CD4-positive, alpha-beta memory T cell (primary cell): ENCODE measurements around the gene MMP10. TPM values are rescaled to one million over a fixed set of nuclear protein-coding genes. Genes with fewer than 3 reads are reported as not detected.

Experiments used
- CTCF ChIA-PET: fragments of 350-600 bp; sonication (Branson Sonifier 250); formaldehyde crosslinking; loops from one replicate; lab custom pipeline; 2021; ENCODE audit warnings: inconsistent platforms; ENCODE audit not compliant: partially characterized antibody; lab: Charles Lee
- POLR2A ChIA-PET: fragments of 350-600 bp; sonication (Branson Sonifier 250); formaldehyde crosslinking; loops from one replicate; lab custom pipeline; 2021; ENCODE audit not compliant: partially characterized antibody; lab: Charles Lee
- DNase-seq, 5 donors: peaks; one replicate each; pipeline versions ENCODE4 v3.0.0 to v3.0.0-alpha.2; 2020 to 2022; ENCODE audit warnings: mixed read lengths in 1 of 5
- H3K27ac ChIP-seq: one replicate; pipeline ENCODE4 v1.7.0; 2013; ENCODE audit warnings: low read depth, low read length
- H3K27me3 ChIP-seq: 2 replicates; pipeline ENCODE4 v1.7.0; 2013; ENCODE audit warnings: mild to moderate bottlenecking, low read length, moderate library complexity; ENCODE audit not compliant: insufficient read depth
- H3K36me3 ChIP-seq: 2 replicates; pipeline ENCODE4 v1.7.0; 2013; ENCODE audit warnings: mild to moderate bottlenecking, low read length, moderate library complexity; ENCODE audit not compliant: insufficient read depth
- H3K4me1 ChIP-seq: 2 replicates; pipeline ENCODE4 v1.7.0; 2013; ENCODE audit warnings: mild to moderate bottlenecking, low read length, moderate library complexity; ENCODE audit not compliant: insufficient read depth
- H3K4me3 ChIP-seq, 2 donors: one replicate each; pipeline ENCODE4 v1.7.0; 2013; ENCODE audit warnings: low read length in 2 of 2, mild to moderate bottlenecking in 1 of 2
- H3K9me3 ChIP-seq, 2 donors: one replicate each; pipeline ENCODE4 v1.7.0; 2013; ENCODE audit warnings: low read length in 2 of 2, control low read depth in 1 of 2; ENCODE audit not compliant: control insufficient read depth in 1 of 2
- H3K27ac Mint-ChIP-seq, 7 donors: one replicate each; pipeline ENCODE4 v1.8.0; 2020 to 2021; ENCODE audit warnings: mixed read lengths in 7 of 7, mild to moderate bottlenecking in 6 of 7, inconsistent platforms in 3 of 7, moderate library complexity in 3 of 7
- H3K27me3 Mint-ChIP-seq, 2 donors: one replicate each; pipeline ENCODE4 v1.8.0; 2020 to 2021; ENCODE audit warnings: mixed read lengths in 2 of 2
- H3K36me3 Mint-ChIP-seq, 2 donors: one replicate each; pipeline ENCODE4 v1.8.0; 2020 to 2021; ENCODE audit warnings: mixed read lengths in 2 of 2, inconsistent platforms in 1 of 2, mild to moderate bottlenecking in 1 of 2
- H3K4me1 Mint-ChIP-seq, 4 donors: one replicate each; pipeline ENCODE4 v1.8.0; 2020 to 2021; ENCODE audit warnings: mixed read lengths in 4 of 4, mild to moderate bottlenecking in 1 of 4
- H3K4me3 Mint-ChIP-seq, 8 donors: one replicate each; pipeline ENCODE4 v1.8.0; 2020 to 2021; ENCODE audit warnings: mixed read lengths in 8 of 8, mild to moderate bottlenecking in 7 of 8, moderate library complexity in 6 of 8, inconsistent platforms in 3 of 8
- H3K9me3 Mint-ChIP-seq, 8 donors: one replicate each; pipeline ENCODE4 v1.8.0; 2020 to 2021; ENCODE audit warnings: mixed read lengths in 8 of 8, mild to moderate bottlenecking in 5 of 8, inconsistent platforms in 3 of 8, moderate library complexity in 1 of 8
- intact Hi-C: fragments of 100-400 bp; cut with micrococcal nuclease; formaldehyde crosslinking; loops from one replicate; pipeline ENCODE4 v1.15.1; 2023
- polyA plus RNA-seq, 2 donors: library from polyadenylated mRNA; unstranded; fragments of 300-500 nt; fragmentation: Illumina TruSeq; gene quantifications; one replicate each; pipeline ENCODE4 v1.2.3, GENCODE V29; 2021
- total RNA-seq, 2 experiments: library from RNA; stranded (reverse); gene quantifications; one replicate each; pipeline ENCODE4 v1.2.3, GENCODE V29; 2021

Gene MMP10
- total and polyA plus RNA-seq, 4 experiments from 2014 or later, result not detected

DNA sequence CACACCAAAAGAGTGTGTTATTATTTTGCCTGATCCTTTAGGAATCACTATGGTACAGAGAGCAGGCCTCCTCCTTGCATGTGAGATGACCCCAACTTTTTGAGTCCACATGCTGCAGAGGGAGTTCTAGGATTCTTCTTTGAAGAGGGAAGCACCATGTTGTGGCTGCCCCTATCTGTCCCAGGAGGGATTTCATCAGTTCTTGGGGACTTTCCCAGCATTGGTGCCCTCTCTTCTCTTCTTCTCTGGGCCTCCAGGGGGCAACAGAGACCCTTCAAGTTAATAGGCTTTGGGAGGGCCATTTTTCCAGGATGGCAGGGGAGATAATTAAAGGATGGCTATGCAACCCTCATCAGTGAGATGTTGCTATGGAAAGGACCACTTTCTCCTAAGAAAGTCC lies 14.0 kb upstream of the MMP10 start:
- DNase-seq, result no peak
- POLR2A ChIA-PET, result no interaction called here
- H3K36me3 ChIP-seq, result no peaks in the 10 kb centered on the region
- no peak overlapping the region for H3K4me3 ChIP-seq
- no peaks in the 10 kb centered on the region for H3K4me1 ChIP-seq
- H3K9me3 Mint-ChIP-seq, result peaks cover 0 to 1% (median 0%) of the 10 kb centered on the region in 8 donors
- intact Hi-C loops, result no loop called here
- H3K27ac Mint-ChIP-seq, result no peak overlapping the region
- no peaks in the 10 kb centered on the region for H3K4me1 Mint-ChIP-seq
- no peak overlapping the region for H3K4me3 Mint-ChIP-seq
- CTCF ChIA-PET, result no interaction called here
- H3K27me3 ChIP-seq, result no peaks in the 10 kb centered on the region
- H3K27me3 Mint-ChIP-seq, result peaks cover 0 to 3% of the 10 kb centered on the region in 2 donors
- no peaks in the 10 kb centered on the region for H3K36me3 Mint-ChIP-seq
- no peaks in the 10 kb centered on the region for H3K9me3 ChIP-seq
- no peak overlapping the region for H3K27ac ChIP-seq

DNA sequence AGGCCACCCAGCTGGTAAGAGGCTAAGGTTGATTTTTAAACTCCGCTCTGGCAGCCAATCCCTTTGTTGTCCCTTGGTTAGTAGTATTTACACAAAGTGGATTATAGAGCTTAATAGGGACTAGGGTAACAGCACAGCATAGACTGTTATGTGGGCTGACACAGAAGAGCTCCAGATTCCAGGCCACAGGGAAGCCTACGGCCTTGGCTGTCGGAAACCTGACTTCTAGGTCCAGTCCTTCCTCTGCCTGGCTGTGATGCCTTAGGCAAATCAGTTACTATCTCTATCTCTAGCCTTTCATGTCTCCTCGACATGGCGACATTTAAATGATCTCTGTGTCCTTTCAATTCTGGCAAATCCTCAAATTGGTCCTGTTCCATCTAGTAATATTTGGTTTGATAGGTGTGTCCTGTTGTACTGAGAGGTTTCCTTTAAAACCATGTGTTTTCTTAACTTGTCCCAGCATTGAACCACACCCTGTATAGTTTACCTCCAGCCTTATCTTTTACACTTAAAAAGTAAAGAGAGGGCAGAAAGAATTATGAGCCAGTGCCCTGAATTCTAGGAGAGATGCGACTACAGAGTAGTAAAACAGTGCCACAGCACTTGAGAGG lies 13.4 kb upstream of the MMP10 start:
- Histone ChIP-seq H3K4me1 (no peaks in the 10 kb centered on the region), H3K4me3 (no peak overlapping the region), H3K36me3 (no peaks in the 10 kb centered on the region), H3K27ac (no peak overlapping the region), H3K9me3 (no peaks in the 10 kb centered on the region), H3K27me3 (no peaks in the 10 kb centered on the region)
- H3K4me3 Mint-ChIP-seq, result no peak overlapping the region
- no peak for DNase-seq
- H3K9me3 Mint-ChIP-seq, result peaks cover 0 to 1% (median 0%) of the 10 kb centered on the region in 8 donors
- no peaks in the 10 kb centered on the region for H3K4me1 Mint-ChIP-seq
- ChIA-PET POLR2A (no interaction called here), CTCF (no interaction called here)
- peaks cover 0 to 2% of the 10 kb centered on the region in 2 donors for H3K27me3 Mint-ChIP-seq
- H3K27ac Mint-ChIP-seq, result no peak overlapping the region
- intact Hi-C loops, result no loop called here
- no peaks in the 10 kb centered on the region for H3K36me3 Mint-ChIP-seq

DNA sequence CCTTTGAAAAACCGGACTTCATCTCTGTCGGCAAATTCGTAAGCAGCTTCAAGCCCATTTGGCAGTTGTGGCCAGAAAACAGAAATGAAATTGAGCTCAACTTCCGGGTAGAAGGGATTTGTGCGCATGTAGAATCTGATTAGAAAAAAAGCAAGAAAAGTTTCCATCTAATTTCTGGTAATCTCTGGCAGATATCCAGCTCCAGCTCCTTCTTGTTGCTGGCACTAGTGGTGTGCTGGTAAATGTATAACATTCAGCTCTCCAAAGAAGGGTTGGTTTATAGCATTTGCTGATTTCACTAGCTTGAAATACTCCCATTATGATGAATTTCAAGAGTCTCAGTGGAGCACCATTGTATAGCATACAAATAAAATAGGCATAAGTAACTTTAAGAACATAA lies 12.2 kb upstream of the MMP10 start:
- Mint-ChIP-seq H3K27ac (no peak overlapping the region), H3K36me3 (no peaks in the 10 kb centered on the region), H3K27me3 (peaks cover 0 to 2% of the 10 kb centered on the region in 2 donors), H3K4me1 (no peaks in the 10 kb centered on the region), H3K9me3 (no peaks in the 10 kb centered on the region), H3K4me3 (no peak overlapping the region)
- ChIA-PET CTCF (no interaction called here), POLR2A (no interaction called here)
- Histone ChIP-seq H3K36me3 (no peaks in the 10 kb centered on the region), H3K27me3 (no peaks in the 10 kb centered on the region), H3K27ac (no peak overlapping the region), H3K9me3 (no peaks in the 10 kb centered on the region), H3K4me1 (no peaks in the 10 kb centered on the region), H3K4me3 (no peak overlapping the region)
- no peak for DNase-seq
- intact Hi-C loops, result no loop called here

DNA sequence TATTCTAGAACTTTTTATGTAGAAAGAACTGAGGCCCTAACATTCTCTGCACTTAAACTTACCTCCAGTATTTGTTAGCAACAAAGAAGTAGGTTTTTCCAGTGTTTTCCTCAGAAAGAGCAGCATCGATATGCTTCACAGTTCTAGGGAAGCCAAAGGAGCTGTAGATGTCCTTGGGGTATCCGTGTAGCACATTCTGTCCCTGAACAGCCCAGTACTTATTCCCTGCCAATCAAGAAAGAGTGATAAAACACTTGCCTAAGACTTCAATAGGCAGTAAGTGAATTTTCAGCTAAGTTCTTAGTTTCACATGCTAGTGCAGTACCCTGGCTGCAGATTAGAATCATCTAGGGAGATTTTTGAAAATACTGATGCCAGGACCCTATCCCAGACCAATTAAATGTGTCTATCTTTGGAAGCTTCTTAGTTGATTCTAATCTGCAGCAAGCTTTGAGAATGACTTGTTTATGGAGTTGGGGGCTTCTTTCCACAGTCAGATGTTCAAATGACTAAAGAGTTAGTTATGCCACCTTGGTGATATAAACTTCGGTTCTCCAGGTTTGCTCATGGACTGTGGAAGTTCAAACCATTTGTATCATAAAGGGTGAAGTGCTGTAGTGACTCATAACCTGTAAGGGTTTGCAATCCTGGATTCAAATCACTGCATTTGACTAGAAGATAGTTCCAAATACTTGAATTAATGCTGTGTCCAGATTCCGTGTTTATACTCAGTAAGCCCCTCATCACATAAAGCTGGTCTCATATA lies 11.0 kb upstream of the MMP10 start:
- Mint-ChIP-seq H3K4me3 (no peak overlapping the region), H3K9me3 (no peaks in the 10 kb centered on the region), H3K27me3 (no peaks in the 10 kb centered on the region), H3K4me1 (no peaks in the 10 kb centered on the region), H3K36me3 (no peaks in the 10 kb centered on the region), H3K27ac (no peak overlapping the region)
- H3K27ac ChIP-seq, result no peak overlapping the region
- H3K9me3 ChIP-seq, result no peaks in the 10 kb centered on the region
- no peaks in the 10 kb centered on the region for H3K27me3 ChIP-seq
- H3K36me3 ChIP-seq, result no peaks in the 10 kb centered on the region
- H3K4me3 ChIP-seq, result no peak overlapping the region
- POLR2A ChIA-PET, result no interaction called here
- intact Hi-C loops, result no loop called here
- CTCF ChIA-PET, result no interaction called here
- no peak for DNase-seq
- H3K4me1 ChIP-seq, result no peaks in the 10 kb centered on the region

DNA sequence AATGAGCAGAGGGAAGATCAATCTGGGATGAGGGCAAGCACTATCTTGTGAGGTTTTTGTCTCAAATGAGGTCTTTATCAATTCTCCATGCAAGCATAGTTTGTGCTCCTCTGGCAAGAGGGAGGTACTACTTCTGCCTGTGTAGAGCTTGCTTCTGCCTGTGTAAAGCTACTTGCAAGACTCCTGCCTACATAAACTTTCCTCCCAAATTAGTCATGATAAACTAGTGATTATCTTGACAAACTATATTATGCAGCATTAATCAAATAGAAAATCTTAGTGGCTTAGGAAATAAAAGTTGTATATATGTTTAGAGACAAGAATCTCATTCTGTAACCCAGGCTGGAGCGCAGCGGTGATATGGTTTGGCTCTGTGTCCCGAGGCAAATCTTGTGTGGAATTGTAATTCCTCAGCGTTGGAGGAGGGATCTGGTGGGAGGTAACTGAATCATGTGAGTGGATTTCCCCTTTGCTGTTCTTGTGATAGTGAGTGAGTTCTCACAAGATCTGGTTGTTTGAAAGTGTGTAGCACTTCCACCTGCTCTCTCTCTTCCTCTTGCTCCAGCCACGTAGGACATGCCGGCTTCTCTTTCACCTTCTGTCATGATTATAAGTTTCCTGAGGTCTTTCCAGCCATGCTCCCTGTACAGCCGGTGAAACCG lies 8.0 kb upstream of the MMP10 start:
- no peaks in the 10 kb centered on the region for H3K27me3 ChIP-seq
- Mint-ChIP-seq H3K4me3 (no peak overlapping the region), H3K9me3 (peaks cover 0 to 2% (median 0%) of the 10 kb centered on the region in 8 donors), H3K4me1 (no peaks in the 10 kb centered on the region), H3K36me3 (no peaks in the 10 kb centered on the region), H3K27ac (no peak overlapping the region), H3K27me3 (peaks cover 2 to 4% of the 10 kb centered on the region in 2 donors)
- H3K4me3 ChIP-seq, result no peak overlapping the region
- no peak for DNase-seq
- no peak overlapping the region for H3K27ac ChIP-seq
- POLR2A ChIA-PET, result no interaction called here
- H3K9me3 ChIP-seq, result no peaks in the 10 kb centered on the region
- CTCF ChIA-PET, result no interaction called here
- intact Hi-C loops, result no loop called here
- no peaks in the 10 kb centered on the region for H3K4me1 ChIP-seq
- H3K36me3 ChIP-seq, result no peaks in the 10 kb centered on the region

DNA sequence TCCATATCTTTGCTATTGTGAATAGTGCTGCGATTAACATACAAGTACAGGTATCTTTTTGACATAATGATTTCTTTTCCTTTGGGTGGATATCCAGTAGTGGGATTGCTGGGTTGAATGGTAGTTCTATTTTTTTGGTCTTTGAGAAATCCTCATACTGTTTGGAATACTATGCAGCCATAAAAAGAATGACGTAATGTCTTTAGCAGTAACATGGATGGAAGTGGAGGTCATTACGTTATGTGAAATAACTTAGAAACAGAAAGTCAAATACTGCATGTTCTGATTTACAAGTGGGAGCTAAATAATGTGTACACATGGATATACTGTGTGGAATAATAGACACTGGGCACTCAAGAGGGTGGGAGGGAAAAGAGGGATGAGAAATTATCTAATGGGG lies 4.0 kb upstream of the MMP10 start:
- ChIA-PET CTCF (interaction anchor here (0.6 kb wide), 1 partner anchor 418 kb away, joined by 4 read pairs; no protein-coding TSS in a partner anchor), POLR2A (no interaction called here)
- intact Hi-C loops, result no loop called here
- Histone ChIP-seq H3K4me1 (no peaks in the 10 kb centered on the region), H3K9me3 (no peaks in the 10 kb centered on the region), H3K36me3 (no peaks in the 10 kb centered on the region), H3K4me3 (no peak overlapping the region), H3K27ac (no peak overlapping the region), H3K27me3 (no peaks in the 10 kb centered on the region)
- no peak for DNase-seq
- Mint-ChIP-seq H3K4me1 (no peaks in the 10 kb centered on the region), H3K9me3 (peaks cover 0 to 2% (median 0%) of the 10 kb centered on the region in 8 donors), H3K4me3 (no peak overlapping the region), H3K27me3 (peaks cover 4 to 5% of the 10 kb centered on the region in 2 donors), H3K36me3 (no peaks in the 10 kb centered on the region), H3K27ac (no peak overlapping the region)

DNA sequence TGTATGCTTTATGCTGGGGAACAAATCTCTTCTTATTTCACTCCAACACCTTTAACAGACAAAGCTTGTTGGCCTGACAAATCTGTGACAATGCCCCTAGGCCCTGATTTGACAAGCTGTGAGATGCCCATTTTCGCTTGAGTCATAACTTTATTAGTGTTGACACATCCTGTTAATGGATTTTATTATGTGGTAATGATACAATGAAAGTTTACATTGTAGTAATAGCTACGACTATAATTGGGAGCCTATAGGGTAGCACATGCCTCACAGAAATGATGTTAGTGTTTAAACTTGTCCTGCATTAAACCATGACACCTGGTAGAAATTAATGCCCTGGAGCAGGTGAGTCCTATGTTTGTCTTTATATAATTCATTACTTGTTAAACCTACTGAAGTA lies 3.3 kb upstream of the MMP10 start:
- no peaks in the 10 kb centered on the region for H3K9me3 ChIP-seq
- Mint-ChIP-seq H3K4me1 (no peaks in the 10 kb centered on the region), H3K36me3 (no peaks in the 10 kb centered on the region), H3K9me3 (peaks cover 0 to 2% (median 0%) of the 10 kb centered on the region in 8 donors), H3K27me3 (peaks cover 4 to 5% of the 10 kb centered on the region in 2 donors), H3K27ac (no peak overlapping the region), H3K4me3 (no peak overlapping the region)
- no peak for DNase-seq
- ChIA-PET POLR2A (no interaction called here), CTCF (interaction anchor here (0.6 to 1.0 kb wide), 2 partner anchors 53 to 419 kb away, joined by 3 to 4 read pairs; no protein-coding TSS in a partner anchor)
- no peaks in the 10 kb centered on the region for H3K4me1 ChIP-seq
- H3K27ac ChIP-seq, result no peak overlapping the region
- H3K4me3 ChIP-seq, result no peak overlapping the region
- intact Hi-C loops, result no loop called here
- H3K36me3 ChIP-seq, result no peaks in the 10 kb centered on the region
- H3K27me3 ChIP-seq, result no peaks in the 10 kb centered on the region
